H9 (cell line): Measurements from ENCODE around the gene GNB3. TPM values are rescaled to one million over a fixed set of nuclear protein-coding genes. Genes with fewer than 3 reads are reported as not detected.

Source experiments
- DNase-seq: peaks from one replicate; pipeline ENCODE4 v3.0.0-alpha.2; 2017
- H2AFZ ChIP-seq: one replicate; pipeline ENCODE4 v1.6.1; 2013; ENCODE audit warnings: mild to moderate bottlenecking, low read length, control low read depth, moderate library complexity
- H2AK5ac ChIP-seq: 2 replicates; pipeline ENCODE4 v1.6.1; 2013; ENCODE audit warnings: low read length, control low read depth, mixed read lengths; ENCODE audit not compliant: insufficient read length
- H2BK120ac ChIP-seq: one replicate; pipeline ENCODE4 v1.6.1; 2013; ENCODE audit warnings: low read depth, mild to moderate bottlenecking, low read length, control low read depth, inconsistent platforms; ENCODE audit not compliant: poor library complexity, severe bottlenecking
- H2BK12ac ChIP-seq: 2 replicates; pipeline ENCODE4 v1.6.1; 2013; ENCODE audit warnings: low read length, control low read depth, mixed read lengths, low read depth; ENCODE audit not compliant: insufficient read length
- H2BK15ac ChIP-seq: 2 replicates; pipeline ENCODE4 v1.6.1; 2013; ENCODE audit warnings: low read depth, low read length, control low read depth
- H2BK20ac ChIP-seq: one replicate; pipeline ENCODE4 v1.6.1; 2013; ENCODE audit warnings: low read depth, mild to moderate bottlenecking, low read length, control low read depth, inconsistent platforms; ENCODE audit not compliant: poor library complexity, severe bottlenecking
- H2BK5ac ChIP-seq: 2 replicates; pipeline ENCODE4 v1.6.1; 2013; ENCODE audit warnings: low read length, control low read depth, mixed read lengths; ENCODE audit not compliant: insufficient read length
- H3K14ac ChIP-seq: 2 replicates; pipeline ENCODE4 v1.6.1; 2013; ENCODE audit warnings: low read length, control low read depth; ENCODE audit not compliant: insufficient read depth
- H3K18ac ChIP-seq: 2 replicates; pipeline ENCODE4 v1.6.1; 2013; ENCODE audit warnings: low read depth, mild to moderate bottlenecking, mixed read lengths, low read length, control low read depth; ENCODE audit not compliant: insufficient read length
- H3K23ac ChIP-seq: 2 replicates; pipeline ENCODE4 v1.6.1; 2013; ENCODE audit warnings: low read length, control low read depth, mixed read lengths, low read depth; ENCODE audit not compliant: insufficient read length
- H3K23me2 ChIP-seq: 2 replicates; pipeline ENCODE4 v1.6.1; 2013; ENCODE audit warnings: low read depth, mild to moderate bottlenecking, mixed read lengths, low read length, control low read depth; ENCODE audit not compliant: insufficient read length, poor library complexity, severe bottlenecking
- H3K27ac ChIP-seq: 2 replicates; pipeline ENCODE4 v1.5.1; 2013; ENCODE audit warnings: low read length, control low read depth, mixed read lengths, low read depth; ENCODE audit not compliant: insufficient read length
- H3K27me3 ChIP-seq: 2 replicates; pipeline ENCODE4 v1.6.1; 2013; ENCODE audit warnings: low read length, control low read depth, inconsistent platforms; ENCODE audit not compliant: insufficient read depth
- H3K4ac ChIP-seq: 2 replicates; pipeline ENCODE4 v1.6.1; 2013; ENCODE audit warnings: low read depth, mild to moderate bottlenecking, control low read depth, inconsistent platforms, low read length, moderate library complexity
- H3K4me1 ChIP-seq: 2 replicates; pipeline ENCODE4 v1.6.1; 2013; ENCODE audit warnings: low read length, control low read depth, inconsistent platforms; ENCODE audit not compliant: insufficient read depth
- H3K4me2 ChIP-seq: 2 replicates; pipeline ENCODE4 v1.6.1; 2013; ENCODE audit warnings: low read length, control low read depth, mixed read lengths; ENCODE audit not compliant: insufficient read length, insufficient read depth
- H3K56ac ChIP-seq: 2 replicates; pipeline ENCODE4 v1.6.1; 2013; ENCODE audit warnings: low read depth, mild to moderate bottlenecking, mixed read lengths, low read length, control low read depth; ENCODE audit not compliant: insufficient read length
- H3K79me1 ChIP-seq: 2 replicates; pipeline ENCODE4 v1.6.1; 2013; ENCODE audit warnings: low read depth, mild to moderate bottlenecking, moderate library complexity, low read length, control low read depth, inconsistent platforms; ENCODE audit not compliant: insufficient read depth, poor library complexity, severe bottlenecking
- H3K79me2 ChIP-seq: 2 replicates; pipeline ENCODE4 v1.6.1; 2013; ENCODE audit warnings: low read length, control low read depth, inconsistent platforms; ENCODE audit not compliant: insufficient read depth
- H3K9ac ChIP-seq: 2 replicates; pipeline ENCODE4 v1.6.1; 2013; ENCODE audit warnings: low read length, control low read depth, mixed read lengths; ENCODE audit not compliant: insufficient read length; ENCODE audit errors: extremely low read depth
- H3K9me3 ChIP-seq: one replicate; pipeline ENCODE4 v1.6.1; 2013; ENCODE audit warnings: low read depth, low read length, inconsistent platforms; ENCODE audit not compliant: control insufficient read depth
- H3T11ph ChIP-seq: one replicate; pipeline ENCODE4 v1.6.1; 2013; ENCODE audit warnings: mild to moderate bottlenecking, low read length, control low read depth, inconsistent platforms
- H4K20me1 ChIP-seq: one replicate; pipeline ENCODE4 v1.6.1; 2013; ENCODE audit not compliant: control insufficient read depth, insufficient read length, insufficient read depth
- H4K5ac ChIP-seq: 2 replicates; pipeline ENCODE4 v1.6.1; 2013; ENCODE audit warnings: low read depth, mild to moderate bottlenecking, mixed read lengths, low read length, control low read depth; ENCODE audit not compliant: insufficient read length
- H4K8ac ChIP-seq: replicated peaks from 2 replicates; pipeline ENCODE4 v1.6.1; 2013; ENCODE audit warnings: low read length, control low read depth, mixed read lengths, low read depth; ENCODE audit not compliant: insufficient read length
- H4K91ac ChIP-seq: 2 replicates; pipeline ENCODE4 v1.6.1; 2013; ENCODE audit warnings: low read depth, mild to moderate bottlenecking, moderate library complexity, mixed read lengths, low read length, control low read depth; ENCODE audit not compliant: insufficient read length
- H3K27ac Mint-ChIP-seq, 3 experiments: 2 replicates in 2 of 3; 3 replicates in 1 of 3; pipeline ENCODE4 v1.8.0; 2020 to 2021; ENCODE audit warnings: mixed read lengths in 3 of 3, mild to moderate bottlenecking in 1 of 3, moderate library complexity in 1 of 3
- H3K27me3 Mint-ChIP-seq: 2 replicates; pipeline ENCODE4 v1.8.0; 2021; ENCODE audit warnings: low read depth, mild to moderate bottlenecking, moderate library complexity, mixed read lengths
- H3K36me3 Mint-ChIP-seq, 3 experiments: 2 replicates in 2 of 3; 3 replicates in 1 of 3; pipeline ENCODE4 v1.8.0; 2020 to 2021; ENCODE audit warnings: low read depth in 3 of 3, mixed read lengths in 3 of 3; ENCODE audit not compliant: insufficient read depth in 1 of 3
- H3K4me1 Mint-ChIP-seq, 2 experiments: 2 replicates each; pipeline ENCODE4 v1.8.0; 2020; ENCODE audit warnings: mixed read lengths in 2 of 2
- H3K4me3 Mint-ChIP-seq, 2 experiments: 2 replicates in 1 of 2; 3 replicates in 1 of 2; pipeline ENCODE4 v1.8.0; 2020 to 2021; ENCODE audit warnings: mild to moderate bottlenecking in 2 of 2, mixed read lengths in 2 of 2, moderate library complexity in 1 of 2
- H3K9me3 Mint-ChIP-seq, 2 experiments: 2 replicates in 1 of 2; 3 replicates in 1 of 2; pipeline ENCODE4 v1.8.0; 2020; ENCODE audit warnings: mild to moderate bottlenecking in 2 of 2, mixed read lengths in 2 of 2, moderate library complexity in 1 of 2
- CTCF ChIP-seq: fragments of 200-600 bp; sonication (generic); conservative IDR thresholded peaks from 3 replicates; pipeline ENCODE4 v1.8.0; 2021; ENCODE audit warnings: antibody characterized with exemption, mild to moderate bottlenecking
- WGBS: extraction: QIAGEN DNeasy Blood & Tissue Kit; methylation state at CpG from one replicate; pipeline ENCODE4 v1.1.7; 2013; ENCODE audit warnings: missing lambda C conversion rate, low lambda C conversion rate, mixed read lengths; ENCODE audit not compliant: insufficient read length; ENCODE audit errors: extremely low coverage; 5-methylcytosine and 5-hydroxymethylcytosine counted together
- total RNA-seq: library from RNA; stranded (reverse); gene quantifications from 2 replicates; pipeline ENCODE4 v1.2.1, GENCODE V29; 2021

The GNB3 gene
- total RNA-seq, 1 experiment from 2014 or later, result 17.3 TPM

DNA sequence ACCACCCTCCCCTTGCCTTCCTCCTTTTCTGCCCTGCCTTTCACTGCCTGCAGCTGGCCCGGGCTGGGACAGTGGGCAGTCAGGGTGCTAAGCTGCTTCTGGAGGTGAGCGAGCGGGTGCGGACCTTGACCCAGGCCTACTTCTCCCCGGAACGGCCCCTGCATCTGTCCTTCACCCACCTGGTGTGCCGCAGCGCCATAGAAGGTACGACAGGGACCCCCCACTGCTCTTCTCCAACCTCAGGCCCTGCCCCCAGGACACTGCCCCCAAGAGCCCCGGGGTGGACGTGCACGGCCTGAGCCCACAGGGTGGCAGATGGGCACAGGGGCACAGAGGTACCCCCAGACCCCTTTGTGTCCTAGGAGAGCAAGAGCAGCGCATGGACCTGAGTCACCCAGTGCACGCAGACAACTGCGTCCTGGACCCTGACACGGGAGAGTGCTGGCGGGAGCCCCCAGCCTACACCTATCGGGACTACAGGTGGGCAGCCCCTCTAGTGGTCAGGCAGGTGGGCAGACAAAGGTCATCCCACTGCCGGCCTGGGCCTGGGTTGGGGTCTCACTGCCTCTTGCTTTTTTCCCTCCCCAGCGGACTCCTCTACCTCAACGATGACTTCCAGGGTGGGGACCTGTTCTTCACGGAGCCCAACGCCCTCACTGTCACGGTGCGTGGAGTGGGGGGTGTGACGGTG, 3.2 kb upstream of the GNB3 start:
- WGBS, result no CpG with 5 or more reads among the region's 26 CpGs
- Mint-ChIP-seq H3K9me3 (no peaks in the 10 kb centered on the region; a peak in 1 of 5 replicates), H3K4me1 (peaks cover 4 to 26% of the 10 kb centered on the region in 2 experiments; a peak in 3 of 4 replicates), H3K4me3 (no peak overlapping the region), H3K27ac (no peak overlapping the region), H3K27me3 (no peaks in the 10 kb centered on the region), H3K36me3 (peaks cover 27 to 68% (median 66%) of the 10 kb centered on the region in 3 experiments; a peak in 6 of 7 replicates)
- H3K56ac ChIP-seq, result no peak overlapping the region
- no peaks in the 10 kb centered on the region for H3K23me2 ChIP-seq
- no peak overlapping the region for H2BK12ac ChIP-seq
- no peak overlapping the region for H4K91ac ChIP-seq
- TF ChIP-seq CTCF, result no peak
- H3K4ac ChIP-seq, result no peak overlapping the region
- no peak overlapping the region for H3K23ac ChIP-seq
- H2AK5ac ChIP-seq, result no peak overlapping the region
- no peak overlapping the region for H3K4me2 ChIP-seq
- H3K4me1 ChIP-seq, result no peaks in the 10 kb centered on the region
- no peak overlapping the region for H3K9ac ChIP-seq
- no peak for DNase-seq
- no peak overlapping the region for H2BK15ac ChIP-seq
- no peaks in the 10 kb centered on the region for H3K27me3 ChIP-seq
- no peak overlapping the region for H3K27ac ChIP-seq
- no peak overlapping the region for H4K8ac ChIP-seq
- H2BK120ac ChIP-seq, result no peak overlapping the region
- H3K79me1 ChIP-seq, result no peaks in the 10 kb centered on the region
- H3K18ac ChIP-seq, result no peak overlapping the region
- H2BK5ac ChIP-seq, result no peak overlapping the region
- H3T11ph ChIP-seq, result no peak overlapping the region
- H2AFZ ChIP-seq, result no peak overlapping the region
- H2BK20ac ChIP-seq, result no peak overlapping the region
- no peak overlapping the region for H3K14ac ChIP-seq
- H3K9me3 ChIP-seq, result no peaks in the 10 kb centered on the region
- no peak overlapping the region for H4K5ac ChIP-seq
- no peaks in the 10 kb centered on the region for H3K79me2 ChIP-seq
- no peaks in the 10 kb centered on the region for H4K20me1 ChIP-seq
